Nephron (organoid): ENCODE measurements around the gene ENPP6.

Experiments
- H3K27ac Mint-ChIP-seq, 3 experiments: 2 replicates each; pipeline ENCODE4 v1.8.0; 2020; ENCODE audit warnings: mixed read lengths in 3 of 3, mild to moderate bottlenecking in 2 of 3, moderate library complexity in 1 of 3
- H3K27me3 Mint-ChIP-seq: 2 replicates; pipeline ENCODE4 v1.8.0; 2021; ENCODE audit warnings: low read depth, mild to moderate bottlenecking, moderate library complexity, mixed read lengths
- H3K36me3 Mint-ChIP-seq: 2 replicates; pipeline ENCODE4 v1.8.0; 2020; ENCODE audit warnings: low read depth, mixed read lengths
- H3K4me1 Mint-ChIP-seq: 2 replicates; pipeline ENCODE4 v1.8.0; 2020; ENCODE audit warnings: mixed read lengths
- H3K4me3 Mint-ChIP-seq, 3 experiments: 2 replicates each; pipeline ENCODE4 v1.8.0; 2020; ENCODE audit warnings: mild to moderate bottlenecking in 3 of 3, mixed read lengths in 3 of 3, moderate library complexity in 2 of 3
- H3K9me3 Mint-ChIP-seq: 2 replicates; pipeline ENCODE4 v1.8.0; 2020; ENCODE audit warnings: mixed read lengths
- CTCF ChIP-seq, 3 experiments: fragments of 200-600 bp; sonication (generic); IDR thresholded peaks; one replicate each; pipeline ENCODE4 v1.5.0; 2021; ENCODE audit warnings: antibody characterized with exemption in 3 of 3; ENCODE audit not compliant: unreplicated experiment in 3 of 3

The ENPP6 gene

DNA sequence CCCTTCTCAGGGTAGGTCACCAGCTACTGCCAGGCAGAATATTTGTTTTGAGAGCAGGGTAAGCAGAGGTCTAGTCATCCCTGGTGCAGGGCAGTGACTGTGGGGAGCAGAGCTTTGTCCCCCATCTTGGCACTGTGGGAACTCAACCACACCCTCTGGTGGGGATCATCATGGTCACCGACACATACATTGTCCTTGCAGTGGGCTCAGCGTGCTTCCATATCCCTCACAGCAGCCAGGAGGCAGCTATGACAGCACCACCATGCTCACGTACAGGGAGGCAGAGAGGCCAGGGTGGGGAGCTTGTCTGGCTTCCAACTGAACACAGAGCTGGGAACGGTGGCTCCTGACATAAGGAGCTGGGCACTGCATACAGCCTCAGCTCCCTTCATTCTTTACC lies 102.3 kb downstream of the ENPP6 start:
- no peaks in the 10 kb centered on the region for H3K36me3 Mint-ChIP-seq
- TF ChIP-seq CTCF (IDR thresholded peaks at IDR 0.05; ENCODE audit: unreplicated experiment in 3 of 3) = no peak
- no peak overlapping the region for H3K27ac Mint-ChIP-seq
- no peak overlapping the region for H3K4me3 Mint-ChIP-seq
- H3K27me3 Mint-ChIP-seq = peaks cover 19% of the 10 kb centered on the region
- no peaks in the 10 kb centered on the region for H3K4me1 Mint-ChIP-seq
- no peaks in the 10 kb centered on the region for H3K9me3 Mint-ChIP-seq

DNA sequence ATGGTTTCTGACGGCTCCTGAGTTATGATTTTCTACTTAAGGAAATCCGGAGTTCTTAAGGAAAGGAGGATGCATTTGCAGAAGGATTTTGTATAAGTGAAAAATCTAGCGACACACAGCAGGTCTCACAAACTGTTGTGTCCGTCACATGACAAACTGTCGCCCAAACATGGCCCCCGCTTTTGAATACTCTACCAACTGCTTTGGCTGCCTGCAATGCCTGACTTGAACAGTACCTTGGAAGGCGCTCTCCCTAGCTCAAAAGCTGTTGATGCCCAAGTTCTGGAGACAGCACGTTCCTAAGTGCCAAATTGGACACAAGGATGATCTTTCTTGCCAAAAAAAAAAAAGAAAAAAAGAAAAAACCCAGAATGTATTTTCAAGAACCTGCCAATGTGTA lies 103.2 kb downstream of the ENPP6 start:
- H3K4me3 Mint-ChIP-seq = no peak overlapping the region
- no peak overlapping the region for H3K27ac Mint-ChIP-seq
- peaks cover 16% of the 10 kb centered on the region for H3K27me3 Mint-ChIP-seq
- no peaks in the 10 kb centered on the region for H3K4me1 Mint-ChIP-seq
- no peaks in the 10 kb centered on the region for H3K9me3 Mint-ChIP-seq
- H3K36me3 Mint-ChIP-seq = no peaks in the 10 kb centered on the region
- no peak for TF ChIP-seq CTCF (IDR thresholded peaks at IDR 0.05; ENCODE audit: unreplicated experiment in 3 of 3)

DNA sequence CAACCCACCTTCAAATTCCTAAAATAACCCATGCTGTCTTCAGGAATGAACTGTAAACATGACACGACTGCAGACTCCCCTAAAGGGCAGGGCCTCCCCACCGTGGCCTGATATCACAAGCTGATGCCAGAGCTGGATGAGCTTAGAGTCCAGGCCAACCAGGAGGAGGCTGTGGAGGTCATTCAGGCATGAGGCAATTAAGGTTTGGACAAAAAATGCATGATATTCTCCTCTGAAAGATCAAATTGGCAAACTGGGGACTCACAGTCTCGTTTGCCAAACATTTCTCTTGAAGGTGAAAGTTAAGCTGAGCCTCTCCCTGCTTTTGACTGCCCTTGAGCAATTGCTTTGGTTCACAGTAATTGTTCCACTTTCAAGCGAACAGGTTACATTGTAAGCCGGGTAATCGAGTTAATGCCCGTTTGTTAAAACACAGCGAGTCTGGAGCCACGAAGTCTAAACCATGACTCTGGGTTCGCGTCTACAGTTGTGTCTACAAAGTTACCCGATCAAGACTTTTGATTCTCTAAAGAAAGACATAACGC lies 105.6 kb downstream of the ENPP6 start:
- H3K4me1 Mint-ChIP-seq = no peaks in the 10 kb centered on the region
- H3K9me3 Mint-ChIP-seq = no peaks in the 10 kb centered on the region
- peaks cover 16% of the 10 kb centered on the region for H3K27me3 Mint-ChIP-seq
- H3K4me3 Mint-ChIP-seq = no peak overlapping the region
- H3K36me3 Mint-ChIP-seq = no peaks in the 10 kb centered on the region
- H3K27ac Mint-ChIP-seq = peak overlapping the region in 1 of 3 experiments; percentile 48
- no peak for TF ChIP-seq CTCF (IDR thresholded peaks at IDR 0.05; ENCODE audit: unreplicated experiment in 3 of 3)

- Mint-ChIP-seq H3K4me1 (no peaks in the 10 kb centered on the region), H3K27me3 (peaks cover 13% of the 10 kb centered on the region), H3K36me3 (no peaks in the 10 kb centered on the region), H3K27ac (peak overlapping the region in 1 of 3 experiments; percentile 48), H3K9me3 (no peaks in the 10 kb centered on the region), H3K4me3 (no peak overlapping the region)
- TF ChIP-seq CTCF (IDR thresholded peaks at IDR 0.05; ENCODE audit: unreplicated experiment in 3 of 3) = no peak
Measured at GRCh38 chr4:184111233-184111832, 106.3 kb downstream of the ENPP6 start.

- H3K27ac Mint-ChIP-seq = no peak overlapping the region
- H3K36me3 Mint-ChIP-seq = no peaks in the 10 kb centered on the region
- H3K9me3 Mint-ChIP-seq = no peaks in the 10 kb centered on the region
- no peak overlapping the region for H3K4me3 Mint-ChIP-seq
- peaks cover 13% of the 10 kb centered on the region for H3K27me3 Mint-ChIP-seq
- H3K4me1 Mint-ChIP-seq = no peaks in the 10 kb centered on the region
- TF ChIP-seq CTCF (IDR thresholded peaks at IDR 0.05; ENCODE audit: unreplicated experiment in 3 of 3) = no peak
Measured at GRCh38 chr4:184110452-184111224, 107.0 kb downstream of the ENPP6 start.
